B cell (primary cell): ENCODE data around the gene AIM2. TPM values are rescaled to one million over a fixed set of nuclear protein-coding genes. Genes with fewer than 3 reads are reported as not detected.

ENCODE experiments used
- ATAC-seq: fragments of 200-7000 bp; cut with Tn5 transposase; one replicate; pipeline ENCODE4 v1.10.0; 2021; ENCODE audit warnings: low read depth, mild to moderate bottlenecking, moderate number of reproducible peaks, moderate library complexity
- CTCF ChIA-PET: fragments of 350-600 bp; sonication (Branson Sonifier 250); formaldehyde crosslinking; loops from one replicate; lab custom pipeline; 2021; ENCODE audit warnings: antibody characterized with exemption, inconsistent platforms; lab: Charles Lee
- POLR2A ChIA-PET: fragments of 350-600 bp; sonication (Branson Sonifier 250); formaldehyde crosslinking; loops from one replicate; lab custom pipeline; 2021; ENCODE audit warnings: antibody characterized with exemption; lab: Charles Lee
- DNase-seq: peaks from one replicate; pipeline ENCODE4 v3.0.0; 2013
- H2AFZ ChIP-seq: 2 replicates; pipeline ENCODE4 v1.6.1; 2012; ENCODE audit warnings: mild to moderate bottlenecking, low read depth, low read length; ENCODE audit not compliant: insufficient read depth, poor library complexity, severe bottlenecking
- H3K27ac ChIP-seq, 2 donors: 1 replicate in 1 of 2; 2 replicates in 1 of 2; pipeline ENCODE4 v1.5.1; 2012 to 2013; ENCODE audit warnings: low read length in 2 of 2, mild to moderate bottlenecking in 2 of 2, moderate library complexity in 1 of 2
- H3K27me3 ChIP-seq, 4 experiments: fragments of 200-600 bp in 1 of 4; sonication (generic) in 1 of 4; replicated peaks in 1 of 4; 1 replicate in 2 of 4; 2 replicates in 2 of 4; pipeline versions ENCODE4 v1.6.1 to v1.7.0; 2013 to 2016; ENCODE audit warnings: low read length in 3 of 4, mild to moderate bottlenecking in 2 of 4, mixed read lengths in 1 of 4, moderate library complexity in 1 of 4; ENCODE audit not compliant: insufficient read depth in 4 of 4, control insufficient read depth in 3 of 4; ENCODE audit errors: control extremely low read depth in 1 of 4
- H3K36me3 ChIP-seq, 2 experiments: replicated peaks in 1 of 2; 1 replicate in 1 of 2; 2 replicates in 1 of 2; pipeline versions ENCODE4 v1.6.1 to v1.7.1; 2013; ENCODE audit warnings: low read length in 1 of 2; ENCODE audit not compliant: insufficient read depth in 2 of 2, control insufficient read depth in 1 of 2; ENCODE audit errors: control extremely low read depth in 1 of 2, extremely low read depth in 1 of 2
- H3K4me1 ChIP-seq, 2 donors: fragments of 200-600 bp in 1 of 2; sonication (generic) in 1 of 2; 1 replicate in 1 of 2; 2 replicates in 1 of 2; pipeline versions ENCODE4 v1.5.1 to v1.6.1; 2013 to 2017; ENCODE audit warnings: low read length in 2 of 2; ENCODE audit not compliant: control insufficient read depth in 2 of 2, insufficient read depth in 2 of 2
- H3K4me2 ChIP-seq: replicated peaks from 2 replicates; pipeline ENCODE3; 2012; ENCODE audit warnings: mild to moderate bottlenecking, low read depth, low read length; ENCODE audit not compliant: poor library complexity, severe bottlenecking
- H3K4me3 ChIP-seq, 5 experiments: fragments of 200-600 bp in 1 of 5; sonication (generic) in 1 of 5; 1 replicate in 3 of 5; 2 replicates in 2 of 5; pipeline versions ENCODE4 v1.5.1 to v1.7.0; 2011 to 2016; ENCODE audit warnings: low read length in 4 of 5, mild to moderate bottlenecking in 4 of 5, low read depth in 2 of 5, control low read depth in 1 of 5, moderate library complexity in 1 of 5; ENCODE audit not compliant: insufficient read depth in 1 of 5; ENCODE audit errors: control extremely low read depth in 1 of 5, extremely low read depth in 1 of 5
- H3K79me2 ChIP-seq: fragments of 200-600 bp; sonication (generic); one replicate; pipeline ENCODE4 v1.6.0; 2016; ENCODE audit warnings: low read length; ENCODE audit not compliant: control insufficient read depth, insufficient read depth
- H3K9ac ChIP-seq: fragments of 200-600 bp; sonication (generic); 2 replicates; pipeline ENCODE4 v1.6.1; 2017; ENCODE audit warnings: mild to moderate bottlenecking, low read length, moderate library complexity
- H3K9me3 ChIP-seq, 3 donors: one replicate each; pipeline versions ENCODE4 v1.6.1 to v1.7.1; 2013; ENCODE audit warnings: low read length in 2 of 3; ENCODE audit not compliant: control insufficient read depth in 2 of 3, insufficient read depth in 1 of 3; ENCODE audit errors: control extremely low read depth in 1 of 3
- H4K20me1 ChIP-seq: 2 replicates; pipeline ENCODE4 v1.6.0; 2012; ENCODE audit warnings: mild to moderate bottlenecking, low read length; ENCODE audit not compliant: insufficient read depth, control insufficient read depth, poor library complexity, severe bottlenecking
- H3K27ac Mint-ChIP-seq: one replicate; pipeline ENCODE4 v1.8.0; 2021; ENCODE audit warnings: mixed read lengths
- H3K27me3 Mint-ChIP-seq: one replicate; pipeline ENCODE4 v1.8.0; 2021; ENCODE audit warnings: mixed read lengths
- H3K4me1 Mint-ChIP-seq: one replicate; pipeline ENCODE4 v1.8.0; 2021; ENCODE audit warnings: mixed read lengths
- H3K4me3 Mint-ChIP-seq: one replicate; pipeline ENCODE4 v1.8.0; 2021; ENCODE audit warnings: mixed read lengths
- H3K9me3 Mint-ChIP-seq: one replicate; pipeline ENCODE4 v1.8.0; 2022; ENCODE audit warnings: mixed read lengths; ENCODE audit not compliant: insufficient read depth
- EZH2 ChIP-seq: IDR thresholded peaks from 2 replicates; pipeline ENCODE4 v1.6.1; 2012; ENCODE audit warnings: borderline replicate concordance, low read depth, mild to moderate bottlenecking, moderate library complexity, low read length; ENCODE audit not compliant: insufficient read depth, poor library complexity, severe bottlenecking
- WGBS: methylation state at CpG from one replicate; pipeline ENCODE4 v1.1.5; 2013; ENCODE audit warnings: missing lambda C conversion rate; ENCODE audit not compliant: insufficient coverage; 5-methylcytosine and 5-hydroxymethylcytosine counted together
- intact Hi-C: fragments of 100-400 bp; cut with micrococcal nuclease; formaldehyde crosslinking; loops from one replicate; pipeline ENCODE4 v1.10.0; 2022
- polyA minus RNA-seq: library from RNA; depleted of rRNA, polyadenylated mRNA; stranded (reverse); fragments of >200 nt; gene quantifications from 2 replicates; pipeline ENCODE4 v1.2.3, GENCODE V29; 2012
- polyA plus RNA-seq: library from polyadenylated mRNA; depleted of rRNA; stranded (reverse); fragments of >200 nt; gene quantifications from 2 replicates; pipeline ENCODE4 v1.2.3, GENCODE V29; 2012
- total RNA-seq, 2 donors: library from RNA; stranded (reverse); fragments of 120-200 nt in 1 of 2; gene quantifications; 1 replicate in 1 of 2; 2 replicates in 1 of 2; pipeline versions ENCODE4 v1.2.3 to v1.2.4, GENCODE V29; 2013 to 2022
- TF ChIP-seq, protein P1 (sequence below): fragments of 200-600 bp; IDR thresholded peaks from one replicate; pipeline ENCODE4 v1.8.0; 2022; ENCODE audit warnings: antibody characterized with exemption, mild to moderate bottlenecking

The AIM2 gene, protein sequence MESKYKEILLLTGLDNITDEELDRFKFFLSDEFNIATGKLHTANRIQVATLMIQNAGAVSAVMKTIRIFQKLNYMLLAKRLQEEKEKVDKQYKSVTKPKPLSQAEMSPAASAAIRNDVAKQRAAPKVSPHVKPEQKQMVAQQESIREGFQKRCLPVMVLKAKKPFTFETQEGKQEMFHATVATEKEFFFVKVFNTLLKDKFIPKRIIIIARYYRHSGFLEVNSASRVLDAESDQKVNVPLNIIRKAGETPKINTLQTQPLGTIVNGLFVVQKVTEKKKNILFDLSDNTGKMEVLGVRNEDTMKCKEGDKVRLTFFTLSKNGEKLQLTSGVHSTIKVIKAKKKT
- total RNA-seq (68.4 and 72.1 TPM in 2 replicates), polyA plus RNA-seq (14.4 and 40.4 TPM in 2 replicates), polyA minus RNA-seq (10.2 and 21.3 TPM in 2 replicates)
- total RNA-seq (2013) = 72.2 TPM

DNA sequence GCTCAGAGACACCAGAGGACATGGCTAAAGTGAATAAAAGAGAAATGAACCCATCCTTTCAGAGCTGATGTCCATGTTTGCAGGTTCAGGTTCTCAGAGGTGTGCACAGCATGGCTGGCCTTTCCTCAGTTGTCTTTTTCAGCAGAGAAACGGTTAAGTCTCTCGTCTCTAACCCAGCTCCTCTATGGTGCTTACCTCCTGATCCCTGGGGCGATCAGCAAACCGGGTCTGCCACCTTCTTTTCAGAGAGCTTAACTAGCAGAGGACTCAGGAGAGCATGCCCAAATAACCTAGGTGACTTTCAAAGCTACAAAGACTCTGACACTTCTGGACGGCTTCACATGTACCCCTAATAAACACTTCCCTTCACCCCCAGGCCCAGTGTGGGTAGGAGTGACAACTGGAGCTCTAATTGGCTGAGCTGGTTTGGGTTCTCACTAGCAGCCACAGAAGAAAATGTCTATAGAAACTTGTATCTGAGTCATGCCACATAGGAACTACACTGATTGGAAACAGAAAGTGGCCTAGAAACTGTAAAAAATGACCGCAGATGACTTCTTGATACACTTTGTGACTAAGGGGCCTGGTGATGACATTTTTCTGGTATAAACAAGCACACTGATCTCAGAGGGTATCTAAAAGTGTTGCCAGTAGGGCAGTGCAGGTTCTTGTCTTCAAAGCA, at the start of gene AIM2:
TSS of gene AIM2 (minus strand) at position 329 of the 682 bp plus-strand sequence. CDS start 3,267 bp downstream, outside the sequence.
- Histone ChIP-seq H3K9ac (peak within 1 kb of the TSS; percentile 66), H3K9me3 (no peaks in the 10 kb centered on the region), H3K4me1 (peaks cover 21 to 32% of the 10 kb centered on the region in 2 donors), H3K27ac (peak within 1 kb of the TSS; percentile 76 to 80), H3K4me3 (peak within 1 kb of the TSS; percentile 5 to 80 (median 56)), H3K36me3 (peaks cover 0 to 9% of the 10 kb centered on the region in 2 experiments), H2AFZ (peak within 1 kb of the TSS; percentile 31), H4K20me1 (no peaks in the 10 kb centered on the region), H3K27me3 (no peaks in the 10 kb centered on the region), H3K79me2 (peaks cover 25% of the 10 kb centered on the region), H3K4me2 (peak within 1 kb of the TSS; percentile 57)
- intact Hi-C loops = loop anchor here (1.0 to 10.0 kb wide), 4 partner anchors 8 to 962 kb away; partner anchors contain the start of gene IFI16
- TF ChIP-seq EZH2 = no peak
- TF ChIP-seq, protein P1, sequence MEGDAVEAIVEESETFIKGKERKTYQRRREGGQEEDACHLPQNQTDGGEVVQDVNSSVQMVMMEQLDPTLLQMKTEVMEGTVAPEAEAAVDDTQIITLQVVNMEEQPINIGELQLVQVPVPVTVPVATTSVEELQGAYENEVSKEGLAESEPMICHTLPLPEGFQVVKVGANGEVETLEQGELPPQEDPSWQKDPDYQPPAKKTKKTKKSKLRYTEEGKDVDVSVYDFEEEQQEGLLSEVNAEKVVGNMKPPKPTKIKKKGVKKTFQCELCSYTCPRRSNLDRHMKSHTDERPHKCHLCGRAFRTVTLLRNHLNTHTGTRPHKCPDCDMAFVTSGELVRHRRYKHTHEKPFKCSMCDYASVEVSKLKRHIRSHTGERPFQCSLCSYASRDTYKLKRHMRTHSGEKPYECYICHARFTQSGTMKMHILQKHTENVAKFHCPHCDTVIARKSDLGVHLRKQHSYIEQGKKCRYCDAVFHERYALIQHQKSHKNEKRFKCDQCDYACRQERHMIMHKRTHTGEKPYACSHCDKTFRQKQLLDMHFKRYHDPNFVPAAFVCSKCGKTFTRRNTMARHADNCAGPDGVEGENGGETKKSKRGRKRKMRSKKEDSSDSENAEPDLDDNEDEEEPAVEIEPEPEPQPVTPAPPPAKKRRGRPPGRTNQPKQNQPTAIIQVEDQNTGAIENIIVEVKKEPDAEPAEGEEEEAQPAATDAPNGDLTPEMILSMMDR = no peak
- WGBS = 67% methylated on average over 5 of the region's 6 CpGs
- DNase-seq (peak; percentile 80), ATAC-seq (peak; percentile 79)
- POLR2A ChIA-PET = interaction anchor here (0.6 to 2.6 kb wide), 5 partner anchors 8 to 67 kb away, joined by 3 to 23 read pairs (median 4); partner anchors contain the start of gene IFI16
- H3K27ac Mint-ChIP-seq = peak within 1 kb of the TSS; percentile 96
- H3K4me3 Mint-ChIP-seq = peak within 1 kb of the TSS; percentile 89
- no peaks in the 10 kb centered on the region for H3K9me3 Mint-ChIP-seq
- no peaks in the 10 kb centered on the region for H3K27me3 Mint-ChIP-seq
- CTCF ChIA-PET = interaction anchor here (1.2 to 4.7 kb wide), 8 partner anchors 9 to 959 kb away, joined by 3 to 47 read pairs (median 9); no protein-coding TSS in a partner anchor
- H3K4me1 Mint-ChIP-seq = peaks cover 35% of the 10 kb centered on the region
